ENCODE measurements around the gene TMEM63A.
"Not testable (repeated sequence)": the region's sequence is repeated elsewhere in the genome, so short reads cannot be mapped to it uniquely, and the experiment has no call there.

The TMEM63A gene

DNA sequence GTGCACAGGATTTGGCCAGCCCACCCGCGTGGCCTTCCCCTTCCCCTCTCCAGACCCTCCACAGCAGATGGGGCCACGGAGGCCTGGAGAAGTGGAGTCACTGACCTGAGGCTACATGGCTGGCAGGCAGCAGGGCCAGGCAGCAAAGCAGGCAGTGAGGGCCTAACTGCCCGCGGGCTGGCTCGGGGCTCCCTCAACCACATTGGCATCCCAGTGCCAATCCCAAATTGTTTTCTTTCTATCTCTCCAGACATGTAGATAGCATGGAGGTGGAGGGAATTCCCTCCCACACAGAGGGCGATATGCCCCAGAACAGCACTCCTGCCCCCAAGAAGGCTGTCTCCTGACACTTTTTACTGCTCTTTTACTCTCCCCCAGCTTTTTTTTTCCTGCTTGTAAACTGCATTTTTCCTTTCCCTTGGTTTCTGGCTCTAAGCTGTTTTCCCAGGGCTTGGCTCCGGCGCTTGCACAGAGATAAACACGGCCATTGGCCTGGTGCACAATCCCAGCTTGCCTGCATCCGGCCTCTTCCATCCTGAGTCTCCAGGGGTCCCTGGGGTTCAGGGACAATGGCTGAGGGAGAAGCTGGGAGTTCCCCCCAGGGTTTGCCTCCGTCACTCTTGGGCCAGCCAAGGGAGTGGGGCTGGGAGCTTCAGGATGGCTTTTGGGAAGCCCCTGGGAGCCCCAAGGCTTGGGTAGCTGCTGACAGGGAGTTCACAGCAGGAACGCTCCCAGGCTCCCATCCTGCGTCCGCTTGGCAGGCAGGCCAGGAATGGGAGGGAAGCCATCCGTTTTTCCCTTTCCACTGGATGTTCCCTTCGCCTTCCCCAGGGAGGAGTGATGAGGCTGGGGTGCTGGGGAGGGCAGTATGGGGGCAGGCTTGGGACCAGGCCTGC lies 65.3 kb downstream of the TMEM63A start:
- Mint-ChIP-seq H3K27ac (no peak overlapping the region), H3K27me3 (no peaks in the 10 kb centered on the region), H3K4me3 (no peak overlapping the region), H3K4me1 (peaks cover 13% of the 10 kb centered on the region), H3K9me3 (no peaks in the 10 kb centered on the region)
- no peak for ATAC-seq
- DNase-seq, result no peak

GRCh38 chr1:225815526-225816178 lies 66.5 kb downstream of the TMEM63A start:
- peaks cover 19% of the 10 kb centered on the region for H3K4me1 Mint-ChIP-seq
- H3K4me3 Mint-ChIP-seq, result no peak overlapping the region
- no peak overlapping the region for H3K27ac Mint-ChIP-seq
- no peak for ATAC-seq
- no peak for DNase-seq
- H3K9me3 Mint-ChIP-seq, result no peaks in the 10 kb centered on the region
- no peaks in the 10 kb centered on the region for H3K27me3 Mint-ChIP-seq

- H3K27ac Mint-ChIP-seq, DNase-seq, ATAC-seq, H3K9me3 Mint-ChIP-seq, H3K4me3 Mint-ChIP-seq, H3K27me3 Mint-ChIP-seq: not testable (repeated sequence)
- peaks cover 24% of the 10 kb centered on the region for H3K4me1 Mint-ChIP-seq
Measured at GRCh38 chr1:225815090-225815489, 67.1 kb downstream of the TMEM63A start.

- Mint-ChIP-seq H3K27ac (no peak overlapping the region), H3K9me3 (no peaks in the 10 kb centered on the region), H3K27me3 (no peaks in the 10 kb centered on the region), H3K4me3 (no peak overlapping the region), H3K4me1 (peaks cover 29% of the 10 kb centered on the region)
- DNase-seq, result no peak
- no peak for ATAC-seq
Measured at GRCh38 chr1:225814381-225814780, 67.8 kb downstream of the TMEM63A start.

DNA sequence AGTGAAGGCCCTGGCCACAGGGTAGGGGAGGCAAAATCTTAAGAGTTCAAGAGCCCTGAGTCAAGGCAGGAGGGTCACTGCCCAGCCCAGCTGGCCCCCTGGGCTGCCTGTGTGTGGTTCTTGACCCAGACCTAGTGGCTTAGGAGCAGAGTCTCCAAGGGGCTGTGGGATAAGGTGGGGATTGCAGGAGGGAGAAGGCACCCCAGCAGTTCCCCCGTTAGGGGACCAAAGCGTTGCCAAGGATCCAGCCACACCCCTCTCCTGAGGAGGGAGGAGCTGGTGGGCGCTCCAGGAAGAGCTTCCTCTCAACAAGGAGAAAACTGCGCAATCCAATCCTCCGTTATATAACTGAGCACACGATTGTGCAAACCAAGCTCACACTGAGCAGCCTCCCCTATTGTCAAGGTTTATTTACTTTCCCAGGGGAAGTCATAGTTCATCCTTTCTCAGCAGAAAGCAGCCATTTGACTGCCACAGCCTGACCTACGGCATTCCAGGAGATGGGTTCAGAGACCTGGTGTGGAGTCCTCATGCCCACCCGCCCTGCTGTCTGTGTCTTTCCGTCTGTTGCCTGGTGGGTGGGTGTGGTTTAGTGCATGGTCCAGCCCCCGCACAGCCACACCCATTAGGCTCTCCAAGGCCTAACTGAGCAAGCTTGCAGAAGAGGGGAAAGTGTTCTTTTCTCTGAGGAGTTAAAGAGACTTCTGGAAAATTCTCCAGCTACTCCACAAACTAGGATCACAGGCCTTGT lies 68.8 kb downstream of the TMEM63A start:
- no peak overlapping the region for H3K27ac Mint-ChIP-seq
- no peaks in the 10 kb centered on the region for H3K9me3 Mint-ChIP-seq
- no peak overlapping the region for H3K4me3 Mint-ChIP-seq
- no peak for ATAC-seq
- H3K4me1 Mint-ChIP-seq, result peaks cover 31% of the 10 kb centered on the region
- DNase-seq, result no peak
- H3K27me3 Mint-ChIP-seq, result peaks cover 7% of the 10 kb centered on the region

GRCh38 chr1:225812488-225813213 lies 69.5 kb downstream of the TMEM63A start:
- no peak overlapping the region for H3K27ac Mint-ChIP-seq
- no peak overlapping the region for H3K4me3 Mint-ChIP-seq

GRCh38 chr1:225811622-225812487 lies 70.3 kb downstream of the TMEM63A start:
- H3K27me3 Mint-ChIP-seq, result peaks cover 8% of the 10 kb centered on the region
- H3K27ac Mint-ChIP-seq, result no peak overlapping the region
- no peaks in the 10 kb centered on the region for H3K9me3 Mint-ChIP-seq
- ATAC-seq, result no peak
- DNase-seq, result no peak
- H3K4me3 Mint-ChIP-seq, result no peak overlapping the region
- H3K4me1 Mint-ChIP-seq, result peaks cover 18% of the 10 kb centered on the region

More at GRCh38 chr1:225812488-225813213, 69.5 kb downstream of the TMEM63A start:
- peaks cover 25% of the 10 kb centered on the region for H3K4me1 Mint-ChIP-seq
- no peaks in the 10 kb centered on the region for H3K9me3 Mint-ChIP-seq
- H3K27me3 Mint-ChIP-seq, result peaks cover 8% of the 10 kb centered on the region
- no peak for ATAC-seq
- no peak for DNase-seq

DNA sequence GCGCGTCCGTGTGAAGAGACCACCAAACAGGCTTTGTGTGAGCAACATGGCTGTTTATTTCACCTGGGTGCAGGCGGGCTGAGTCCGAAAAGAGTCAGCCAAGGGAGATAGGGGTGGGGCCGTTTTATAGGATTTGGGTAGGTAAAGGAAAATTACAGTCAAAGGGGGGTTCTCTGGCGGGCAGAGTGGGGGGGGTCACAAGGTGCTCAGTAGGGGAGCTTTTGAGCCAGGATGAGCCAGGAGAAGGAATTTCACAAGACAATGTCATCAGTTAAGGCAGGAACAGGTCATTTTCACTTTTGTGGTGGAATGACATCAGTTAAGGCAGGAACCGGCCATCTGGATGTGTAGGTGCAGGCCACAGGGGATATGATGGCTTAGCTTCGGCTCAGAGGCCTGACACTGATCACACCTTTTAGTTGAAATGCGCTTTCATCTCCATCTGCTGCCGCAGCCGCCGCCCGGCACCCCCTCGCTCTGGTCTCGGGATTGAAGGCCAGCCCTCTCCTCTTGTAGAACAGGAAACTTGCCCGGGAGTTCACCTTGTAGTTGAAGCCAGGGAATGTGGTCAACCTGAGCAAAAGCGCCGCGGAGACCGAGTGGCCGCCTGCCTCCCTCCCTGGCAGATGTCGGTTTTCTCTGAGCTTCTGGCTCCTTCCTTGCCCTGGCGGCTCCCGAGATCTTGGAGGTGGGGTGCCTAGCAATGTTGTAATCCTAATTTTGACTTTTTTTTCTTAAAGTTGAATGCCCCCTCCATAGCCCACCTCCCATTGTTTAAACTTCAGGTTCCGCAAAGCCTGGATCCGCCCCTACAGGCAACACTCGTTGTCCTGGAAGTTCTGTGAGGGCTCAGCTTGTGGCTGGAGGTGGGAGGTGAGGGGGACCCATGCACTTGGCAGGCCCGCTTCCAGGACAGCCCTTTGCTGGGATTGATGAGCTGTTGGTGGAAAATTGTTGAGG lies 71.3 kb downstream of the TMEM63A start:
- Mint-ChIP-seq H3K4me1 (peaks cover 18% of the 10 kb centered on the region), H3K4me3 (peak overlapping the region; percentile 78 to 84), H3K27ac (peak overlapping the region in 1 of 2 donors; percentile 5)
- not testable (repeated sequence) for ATAC-seq, H3K27me3 Mint-ChIP-seq, H3K9me3 Mint-ChIP-seq, DNase-seq

DNA sequence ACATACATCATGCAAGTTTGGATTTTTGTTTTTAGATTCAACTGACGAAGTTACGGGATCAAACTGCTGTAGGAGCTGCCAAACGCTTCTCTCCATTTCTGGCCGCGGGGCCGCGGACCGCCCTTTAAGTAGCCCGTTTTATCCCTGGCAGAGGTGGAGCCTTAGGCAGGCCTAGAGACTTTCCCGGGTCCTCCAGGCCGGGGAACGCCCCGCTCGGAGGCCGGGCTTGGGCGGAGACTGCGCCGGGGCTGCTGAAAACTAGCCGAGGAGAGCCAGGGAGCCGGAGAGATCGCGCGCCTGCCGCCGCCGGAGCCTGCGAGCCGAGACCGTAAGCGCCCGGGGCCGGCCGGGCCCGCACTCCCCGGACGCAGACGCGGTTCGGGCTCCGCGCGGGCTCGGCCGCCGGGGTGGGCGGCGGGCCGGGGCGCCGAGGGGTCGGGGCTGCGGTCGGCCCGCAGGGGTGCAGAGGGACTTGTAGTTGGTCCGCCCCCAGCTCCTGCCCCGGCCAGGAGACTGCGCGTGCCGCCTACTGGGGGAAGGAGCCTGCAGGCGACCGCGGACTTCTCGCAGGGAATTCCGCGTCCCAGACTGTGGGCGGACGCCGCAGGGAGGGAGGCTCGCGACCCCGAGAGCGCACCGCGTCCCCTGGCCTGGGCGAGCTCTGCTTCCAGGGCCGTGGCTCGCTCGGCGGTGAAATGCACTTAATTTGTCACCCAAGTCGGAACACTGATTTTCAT lies 72.2 kb downstream of the TMEM63A start, which contains the start of gene EPHX1:
Gene EPHX1, plus strand, starts transcription at position 283 of the 737 bp plus-strand sequence. CDS start 18,606 bp downstream, outside the sequence.
- Mint-ChIP-seq H3K27ac (peak within 1 kb of the TSS in 1 of 2 donors; percentile 87), H3K9me3 (no peaks in the 10 kb centered on the region), H3K27me3 (peaks cover 8% of the 10 kb centered on the region), H3K4me1 (peaks cover 18% of the 10 kb centered on the region), H3K4me3 (peak within 1 kb of the TSS; percentile 88 to 93)
- DNase-seq (peak; percentile 69), ATAC-seq (peak; percentile 92)

- Mint-ChIP-seq H3K27ac (no peak overlapping the region), H3K4me1 (peaks cover 18% of the 10 kb centered on the region), H3K9me3 (no peaks in the 10 kb centered on the region), H3K27me3 (peaks cover 8% of the 10 kb centered on the region), H3K4me3 (no peak overlapping the region)
- no peak for ATAC-seq
- DNase-seq, result no peak
Measured at GRCh38 chr1:225808136-225808535, 74.0 kb downstream of the TMEM63A start.

DNA sequence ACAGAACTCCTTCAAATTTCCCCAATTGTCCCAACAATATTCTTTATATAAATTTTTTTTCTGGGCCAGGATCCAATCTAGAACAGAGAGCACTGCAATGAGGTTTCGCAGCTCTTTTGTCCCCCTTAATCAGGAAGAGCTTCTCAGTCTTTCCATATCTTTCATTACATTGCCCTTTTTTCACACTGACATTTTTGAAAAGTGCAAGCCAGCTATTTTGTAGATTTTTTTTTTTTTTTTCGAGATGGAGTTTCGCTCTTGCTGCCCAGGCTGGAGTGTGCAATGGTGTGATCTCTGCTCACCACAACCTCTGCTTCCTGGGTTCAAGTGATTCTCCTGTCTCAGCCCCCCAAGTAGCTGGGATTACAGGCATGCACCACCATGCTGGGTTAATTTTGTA lies 75.4 kb downstream of the TMEM63A start:
- ATAC-seq, DNase-seq, H3K9me3 Mint-ChIP-seq, H3K27me3 Mint-ChIP-seq, H3K27ac Mint-ChIP-seq, H3K4me3 Mint-ChIP-seq: not testable (repeated sequence)
- H3K4me1 Mint-ChIP-seq, result peaks cover 18% of the 10 kb centered on the region

DNA sequence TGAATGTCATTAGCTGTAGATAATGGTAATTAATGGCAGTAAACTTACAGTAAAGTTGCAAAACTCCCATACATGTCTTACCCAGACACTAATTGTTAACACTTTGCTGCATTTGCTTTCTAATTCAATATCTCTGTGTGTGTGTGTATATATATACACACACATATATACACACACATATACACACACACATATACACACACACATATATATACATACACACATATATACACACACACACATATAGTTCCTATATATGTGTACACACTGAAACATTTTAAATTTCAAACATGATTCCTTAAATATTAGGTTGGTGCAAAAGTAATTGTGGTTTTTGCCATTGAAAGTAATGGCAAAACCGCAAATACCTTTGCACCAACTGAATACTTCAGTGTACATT lies 75.9 kb downstream of the TMEM63A start:
- Mint-ChIP-seq H3K4me3 (no peak overlapping the region), H3K27me3 (peaks cover 8% of the 10 kb centered on the region), H3K4me1 (peaks cover 18% of the 10 kb centered on the region), H3K27ac (no peak overlapping the region), H3K9me3 (no peaks in the 10 kb centered on the region)
- no peak for ATAC-seq
- no peak for DNase-seq

DNA sequence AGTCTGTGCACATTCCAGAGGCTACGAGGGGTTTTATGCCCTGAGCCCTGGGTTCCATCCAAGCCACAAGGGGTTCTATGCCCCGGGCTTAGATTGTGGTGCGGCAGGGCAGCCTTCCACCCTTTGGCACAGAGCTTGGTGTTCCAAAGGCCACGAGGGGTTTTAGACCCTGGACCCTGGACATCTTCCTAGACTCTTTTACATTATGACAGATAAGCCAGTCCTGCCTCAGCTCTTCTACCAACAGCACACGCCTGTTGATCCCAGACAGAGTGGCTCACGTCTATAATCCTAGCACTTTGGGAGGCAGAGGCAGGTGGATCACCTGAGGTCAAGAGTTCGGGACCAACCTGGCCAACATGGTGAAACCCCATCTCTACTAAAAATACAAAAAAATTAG lies 81.0 kb downstream of the TMEM63A start:
- H3K27ac Mint-ChIP-seq, H3K4me1 Mint-ChIP-seq, H3K9me3 Mint-ChIP-seq, DNase-seq, H3K4me3 Mint-ChIP-seq, H3K27me3 Mint-ChIP-seq, ATAC-seq: not testable (repeated sequence)
